Spleen (tissue), 7 donors: Measurements from ENCODE around the gene NDUFA11.
A peak's percentile ranks its signal among the peaks of the same experiment; 100 is the strongest.

Source experiments
- CTCF ChIP-seq, 11 experiments: fragments of 200-600 bp in 7 of 11; fragments of 450-650 bp in 4 of 11; sonication (generic) in 4 of 11; IDR thresholded peaks in 8 of 11; conservative IDR thresholded peaks in 3 of 11; 1 replicate in 7 of 11; 2 replicates in 4 of 11; pipeline versions ENCODE4 v1.4.0 to v1.8.0; 2016 to 2021; ENCODE audit warnings: antibody characterized with exemption in 11 of 11, inconsistent platforms in 4 of 11, mild to moderate bottlenecking in 1 of 11
- POLR2A ChIP-seq, 3 donors: fragments of 450-650 bp; IDR thresholded peaks; one replicate each; pipeline ENCODE4 v1.5.1; 2017; ENCODE audit warnings: antibody characterized with exemption in 3 of 3, mild to moderate bottlenecking in 1 of 3
- POLR2AphosphoS5 ChIP-seq, 3 donors: sonication (generic); formaldehyde crosslinking; IDR thresholded peaks; one replicate each; pipeline ENCODE4 v1.5.1; 2017; ENCODE audit warnings: antibody characterized with exemption in 3 of 3
- donor health status: DM: no; HTN: no; CAD: no; lungs with moderate emphysema.
- donor health status: DM: no; HTN: no; CAD: no.
- donor health status: DM: no; HTN: no; CAD: no.

- TF ChIP-seq POLR2A (IDR thresholded peaks at IDR 0.05) (no peak), CTCF (IDR thresholded peaks at IDR 0.05 in 8 of 11, conservative IDR thresholded peaks at IDR 0.05 in 3 of 11) (no peak), POLR2AphosphoS5 (IDR thresholded peaks at IDR 0.05) (peak in 2 of 3 donors; percentile 5 to 23)
Measured at GRCh38 chr19:5893296-5893903, 10.2 kb downstream of the NDUFA11 start.
